ENCODE results near the gene SLCO1B1.

Gene SLCO1B1

GRCh38 chr12:21221072-21221471 is 90.1 kb downstream of the SLCO1B1 start:
- DNase-seq: no peak

- DNase-seq: no peak
Measured at GRCh38 chr12:21221778-21222177, 90.8 kb downstream of the SLCO1B1 start.

- DNase-seq: no peak
Measured at GRCh38 chr12:21223930-21224329, 92.9 kb downstream of the SLCO1B1 start.

- DNase-seq: no peak
Measured at GRCh38 chr12:21234395-21234794, 103.4 kb downstream of the SLCO1B1 start.

GRCh38 chr12:21239866-21240265 is 108.9 kb downstream of the SLCO1B1 start:
- no peak for DNase-seq

- DNase-seq: no peak
Measured at GRCh38 chr12:21248679-21249078, 117.7 kb downstream of the SLCO1B1 start.

- no peak for DNase-seq
Measured at GRCh38 chr12:21252070-21252469, 121.1 kb downstream of the SLCO1B1 start.

GRCh38 chr12:21257172-21257571 is 126.2 kb downstream of the SLCO1B1 start:
- no peak for DNase-seq

- no peak for DNase-seq
Measured at GRCh38 chr12:21264232-21264631, 133.2 kb downstream of the SLCO1B1 start.

- DNase-seq: no peak
Measured at GRCh38 chr12:21265932-21266331, 134.9 kb downstream of the SLCO1B1 start.

- no peak for DNase-seq
Measured at GRCh38 chr12:21276826-21277225, 145.8 kb downstream of the SLCO1B1 start.
